ENCODE measurements around the gene AHSP.
"Not testable (repeated sequence)": the region's sequence is repeated elsewhere in the genome, so short reads cannot be mapped to it uniquely, and the experiment has no call there.

The AHSP gene

GRCh38 chr16:31501226-31501965 lies 26.3 kb upstream of the AHSP start:
- DNase-seq (ENCODE audit: low read depth in 2 of 2) = no peak

GRCh38 chr16:31501966-31502348 lies 25.7 kb upstream of the AHSP start:
- no peak for DNase-seq (ENCODE audit: low read depth in 2 of 2)

DNA sequence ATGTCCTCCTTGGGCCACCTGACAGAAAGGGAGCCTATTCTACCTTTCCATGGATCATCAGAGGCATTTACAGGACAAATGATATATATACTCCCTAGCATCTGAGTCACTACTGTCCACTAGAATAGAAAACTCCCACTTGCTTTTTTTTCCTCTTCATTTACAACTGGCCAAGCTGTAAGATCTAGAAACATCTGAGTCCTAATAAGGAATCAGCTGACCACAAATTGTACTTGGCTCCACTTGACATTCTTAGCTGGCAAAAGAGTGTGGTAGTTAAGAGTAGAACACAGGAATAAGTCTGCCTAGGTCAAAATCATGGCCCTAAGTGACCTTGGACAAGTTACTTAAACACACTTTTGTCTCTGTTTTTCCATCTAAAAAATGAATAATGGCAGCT lies 24.7 kb upstream of the AHSP start:
- no peak for DNase-seq (ENCODE audit: low read depth in 2 of 2)

DNA sequence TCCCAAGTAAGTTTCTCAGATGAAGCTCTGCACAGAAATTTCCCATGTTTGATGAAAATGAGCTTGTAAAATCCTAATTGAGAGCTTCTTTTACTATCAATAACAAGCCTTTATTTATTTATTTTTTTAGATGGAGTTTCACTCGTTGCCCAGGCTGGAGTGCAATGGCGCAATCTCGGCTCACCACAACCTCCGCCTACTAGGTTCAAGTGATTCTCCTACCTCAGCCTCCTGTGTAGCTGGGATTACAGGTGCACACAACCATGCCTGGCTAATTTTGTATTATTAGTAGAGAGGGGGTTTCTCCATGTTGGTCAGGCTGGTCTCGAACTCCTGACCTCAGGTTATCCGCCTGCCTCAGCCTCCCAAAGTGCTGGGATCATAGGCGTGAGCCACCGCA lies 24.1 kb upstream of the AHSP start:
- DNase-seq (ENCODE audit: low read depth in 2 of 2) = not testable (repeated sequence)

DNA sequence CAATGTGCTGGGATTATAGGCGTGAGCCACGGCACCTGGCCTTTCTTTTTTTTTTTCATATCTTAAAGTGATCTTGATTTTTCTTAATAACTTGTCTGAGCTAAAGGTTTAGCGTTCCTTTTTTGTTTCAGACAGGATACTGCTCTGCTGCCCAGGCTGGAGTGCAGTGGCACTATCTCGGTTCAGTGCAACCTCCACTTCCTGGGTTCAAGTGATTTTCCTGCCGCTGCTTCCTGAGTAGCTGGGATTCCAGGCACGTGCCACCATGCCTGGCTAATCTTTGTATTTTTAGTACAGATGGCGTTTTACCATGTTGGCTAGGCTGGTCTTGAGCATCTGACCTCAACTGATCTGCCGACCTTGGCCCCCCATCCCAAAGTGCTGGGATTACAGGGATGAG lies 23.5 kb upstream of the AHSP start:
- no peak for DNase-seq (ENCODE audit: low read depth in 2 of 2)

DNA sequence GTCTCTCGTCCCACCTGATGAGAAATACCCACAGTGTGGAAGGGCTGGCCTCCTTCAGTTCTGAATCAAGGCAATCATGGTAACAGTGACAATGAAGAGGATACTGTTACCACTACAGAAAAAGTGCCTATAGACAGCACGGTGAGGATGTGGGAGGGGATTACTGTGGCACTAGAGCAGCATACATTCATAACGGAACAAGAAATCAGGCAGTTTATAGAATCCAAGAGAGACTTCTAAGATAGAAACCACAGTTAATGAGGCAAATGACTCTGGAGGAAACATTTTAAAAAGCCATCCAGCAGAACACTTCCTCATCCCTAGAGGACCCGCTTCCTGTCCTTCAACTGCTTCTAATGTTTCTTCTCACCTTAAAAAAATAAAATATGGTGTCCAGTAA lies 22.2 kb upstream of the AHSP start:
- no peak for DNase-seq (ENCODE audit: low read depth in 2 of 2)

GRCh38 chr16:31507617-31507928 lies 20.1 kb upstream of the AHSP start:
- DNase-seq (ENCODE audit: low read depth in 2 of 2) = no peak

DNA sequence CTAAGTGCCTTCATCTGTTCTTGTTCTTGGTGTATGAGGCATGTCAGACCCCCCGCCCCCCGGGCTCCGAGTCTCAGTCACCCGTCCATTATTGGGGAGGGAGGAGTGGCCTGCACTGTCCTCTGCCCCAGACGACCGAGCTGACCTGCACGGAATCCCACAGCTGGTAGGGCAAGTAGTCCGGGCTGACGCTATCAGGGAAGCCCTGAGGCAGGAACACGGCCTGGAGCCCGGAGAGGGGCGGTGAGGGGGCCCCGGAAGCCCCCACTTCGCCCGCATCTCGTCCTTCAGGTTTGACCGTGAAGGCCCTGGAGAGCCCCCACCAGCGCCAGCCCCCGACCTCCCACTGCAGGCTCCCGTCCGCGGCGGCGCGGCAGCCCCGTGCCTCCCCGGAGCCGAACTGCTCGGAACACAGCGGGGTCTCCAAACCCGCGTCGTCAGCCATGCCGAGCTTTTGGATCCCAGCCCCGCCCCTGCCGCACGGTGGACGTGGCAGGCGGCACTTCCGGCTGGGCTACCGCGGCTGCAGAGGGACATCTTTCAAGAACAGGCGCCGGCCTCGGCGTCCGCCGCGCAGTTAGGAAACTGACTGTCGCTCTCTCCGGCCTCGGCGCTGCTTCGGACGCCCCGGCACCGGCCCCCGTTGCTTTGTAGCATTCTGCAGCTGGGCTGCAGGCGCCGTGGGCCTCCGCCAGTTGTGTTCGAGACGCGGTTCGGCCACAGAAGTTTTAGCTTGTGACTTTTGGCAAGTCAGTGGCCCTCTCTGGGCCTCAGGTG lies 19.6 kb upstream of the AHSP start, which contains the start of gene RUSF1:
TSS of gene RUSF1 (minus strand) at position 463 of the 777 bp plus-strand sequence. CDS start at position 445, 18 bp downstream.
- DNase-seq (ENCODE audit: low read depth in 2 of 2) = peak; percentile 54 to 68

- no peak for DNase-seq (ENCODE audit: low read depth in 2 of 2)
Measured at GRCh38 chr16:31508706-31509195, 18.9 kb upstream of the AHSP start.

DNA sequence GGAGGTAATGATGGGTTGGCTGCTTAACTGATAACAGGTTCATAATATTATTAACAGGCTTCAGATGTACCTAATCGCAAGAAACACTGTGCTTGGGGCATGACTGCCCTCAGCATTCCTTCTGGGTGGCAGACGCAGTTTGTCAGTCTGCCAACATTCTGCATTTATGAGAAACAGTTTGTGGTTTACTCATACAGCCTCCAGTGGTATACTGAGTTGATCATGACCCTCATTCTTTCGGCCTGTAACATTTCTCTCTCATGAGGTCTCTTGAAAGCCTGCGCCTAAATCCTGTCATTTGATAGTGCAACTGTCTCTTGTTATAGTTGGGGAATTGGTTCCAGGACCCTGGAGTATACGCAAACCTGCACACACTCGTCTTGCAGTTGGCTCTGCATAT lies 14.6 kb upstream of the AHSP start:
- no peak for DNase-seq (ENCODE audit: low read depth in 2 of 2)

- DNase-seq (ENCODE audit: low read depth in 2 of 2) = no peak
Measured at GRCh38 chr16:31513884-31514283, 13.8 kb upstream of the AHSP start.

DNA sequence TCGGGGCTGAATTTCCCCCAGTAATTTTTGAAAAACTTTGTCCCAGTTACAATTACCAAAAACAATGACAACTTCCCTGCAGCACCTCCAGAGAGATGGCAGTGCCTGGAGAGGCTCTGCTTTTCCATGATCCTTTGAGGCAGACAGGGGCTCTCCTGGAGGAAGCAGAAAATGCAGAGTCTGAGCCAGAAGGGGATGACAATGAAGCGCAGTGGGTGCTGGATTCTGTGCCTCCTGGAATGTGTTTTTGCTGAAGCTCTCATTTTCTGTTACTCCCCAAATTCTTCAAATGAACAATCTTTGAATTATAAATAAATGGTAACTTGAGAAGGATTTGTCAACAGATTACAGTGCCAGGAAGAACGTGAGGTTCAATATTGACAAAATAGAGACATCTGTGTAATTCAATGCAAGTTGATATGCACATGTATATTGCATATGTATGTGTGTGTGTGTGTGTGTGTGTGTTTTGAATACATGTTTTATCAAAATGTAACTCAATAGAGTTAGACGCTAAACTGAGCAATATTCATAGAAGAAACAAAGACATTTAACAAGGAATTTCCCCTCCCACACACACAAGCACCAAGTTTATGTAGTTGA lies 9.8 kb upstream of the AHSP start:
- no peak for DNase-seq (ENCODE audit: low read depth in 2 of 2)

- DNase-seq (ENCODE audit: low read depth in 2 of 2) = no peak
Measured at GRCh38 chr16:31519759-31520431, 7.8 kb upstream of the AHSP start.

GRCh38 chr16:31521368-31521767 lies 6.3 kb upstream of the AHSP start:
- DNase-seq (ENCODE audit: low read depth in 2 of 2) = no peak

DNA sequence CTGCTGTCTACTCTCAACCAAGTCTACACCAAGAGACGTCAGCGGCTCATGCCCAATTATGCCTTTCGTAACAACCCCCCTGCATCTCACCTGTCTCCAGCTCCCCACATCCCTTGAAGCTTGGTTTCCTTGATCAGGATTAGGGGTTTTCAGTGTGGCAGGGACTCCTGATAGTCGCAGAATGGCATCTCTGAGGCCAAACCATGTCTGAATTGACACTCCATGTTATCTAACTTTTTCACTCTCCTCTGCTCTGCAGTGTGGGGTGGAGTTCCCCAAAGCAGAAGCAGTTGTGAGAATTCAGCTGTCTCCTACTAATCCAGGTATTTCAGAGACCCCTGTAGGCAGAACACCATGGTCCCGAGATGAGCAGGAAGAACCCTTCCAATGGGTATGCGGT lies 5.6 kb upstream of the AHSP start:
- DNase-seq (ENCODE audit: low read depth in 2 of 2) = no peak

DNA sequence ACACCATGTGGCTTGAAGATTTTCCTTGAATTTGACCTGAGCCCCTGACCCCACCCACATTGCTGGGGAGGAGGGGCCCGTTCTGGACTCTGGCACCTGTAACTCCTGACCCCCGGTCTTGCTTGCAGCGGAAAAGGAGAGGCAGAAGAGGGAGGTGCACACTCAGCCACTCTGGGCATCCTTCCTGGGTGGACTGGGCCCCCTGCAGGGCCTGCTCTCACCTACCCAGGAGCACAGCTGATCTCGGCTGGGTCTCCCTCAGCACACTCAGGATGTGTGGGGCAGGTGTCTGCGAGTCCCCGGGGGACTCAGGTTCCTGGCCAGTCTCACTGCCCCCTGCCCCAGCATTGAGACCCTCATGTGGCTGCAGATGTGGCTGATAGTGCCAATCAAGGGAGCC lies 3.9 kb upstream of the AHSP start:
- not testable (repeated sequence) for DNase-seq (ENCODE audit: low read depth in 2 of 2)

GRCh38 chr16:31525113-31525512 lies 2.6 kb upstream of the AHSP start:
- no peak for DNase-seq (ENCODE audit: low read depth in 2 of 2)

DNA sequence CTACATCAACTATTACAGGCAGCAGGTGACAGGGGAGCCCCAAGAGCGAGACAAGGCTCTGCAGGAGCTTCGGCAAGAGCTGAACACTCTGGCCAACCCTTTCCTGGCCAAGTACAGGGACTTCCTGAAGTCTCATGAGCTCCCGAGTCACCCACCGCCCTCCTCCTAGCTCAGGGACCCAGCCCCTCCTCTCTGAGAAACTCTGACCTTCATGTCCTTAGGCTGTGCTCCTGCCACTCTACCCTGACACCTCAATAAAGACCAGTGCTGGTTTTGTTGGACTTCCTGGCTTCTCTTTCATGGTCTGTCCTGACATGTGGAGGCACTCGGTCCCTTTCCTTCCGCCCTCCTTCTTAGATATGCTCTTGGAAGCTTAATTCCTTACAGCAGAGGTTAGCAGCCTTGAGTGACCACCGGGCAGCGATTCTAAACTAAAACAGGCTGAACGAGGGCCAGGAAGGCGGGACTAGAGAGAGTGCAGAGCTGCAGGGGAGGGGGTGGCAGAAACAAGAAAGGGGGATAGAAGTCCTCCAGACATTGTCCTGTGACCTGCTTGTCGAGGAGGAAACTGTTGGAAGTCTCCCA lies 915 bp downstream of the AHSP start:
- no peak for DNase-seq (ENCODE audit: low read depth in 2 of 2)

GRCh38 chr16:31529108-31529936 lies 1.6 kb downstream of the AHSP start:
- DNase-seq (ENCODE audit: low read depth in 2 of 2) = no peak

- no peak for DNase-seq (ENCODE audit: low read depth in 2 of 2)
Measured at GRCh38 chr16:31529937-31530312, 2.2 kb downstream of the AHSP start.

DNA sequence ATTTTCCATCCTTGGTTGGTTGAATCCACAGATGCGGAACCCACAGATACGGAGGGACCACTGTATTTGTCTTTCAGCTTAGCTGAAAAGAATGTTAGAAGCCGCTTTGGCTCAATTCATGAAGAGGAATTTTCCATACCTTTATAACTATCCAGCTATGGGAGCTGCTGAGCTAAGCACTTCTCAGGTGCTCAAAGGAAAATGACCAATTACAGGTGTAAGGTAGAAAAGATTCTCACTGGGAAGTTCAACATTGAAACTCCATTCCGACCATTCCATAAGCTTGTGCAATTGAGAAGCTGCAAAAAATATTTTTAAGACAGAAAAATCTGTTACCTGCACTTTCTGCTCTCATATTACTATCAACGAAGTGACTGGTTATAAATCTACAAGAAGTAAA lies 2.7 kb downstream of the AHSP start:
- no peak for DNase-seq (ENCODE audit: low read depth in 2 of 2)

Data from stimulated activated CD8-positive, alpha-beta memory T cell treated with anti-CD3 and anti-CD28 coated beads, Interleukin-2, amount 100 ng/mL, for 1 hour (primary cell).